ENCODE data around the gene MDN1. TPM values are rescaled to one million over a fixed set of nuclear protein-coding genes. Genes with fewer than 3 reads are reported as not detected.

Gene MDN1
- total RNA-seq, 1 experiment from 2014 or later, result 53.6 TPM

DNA sequence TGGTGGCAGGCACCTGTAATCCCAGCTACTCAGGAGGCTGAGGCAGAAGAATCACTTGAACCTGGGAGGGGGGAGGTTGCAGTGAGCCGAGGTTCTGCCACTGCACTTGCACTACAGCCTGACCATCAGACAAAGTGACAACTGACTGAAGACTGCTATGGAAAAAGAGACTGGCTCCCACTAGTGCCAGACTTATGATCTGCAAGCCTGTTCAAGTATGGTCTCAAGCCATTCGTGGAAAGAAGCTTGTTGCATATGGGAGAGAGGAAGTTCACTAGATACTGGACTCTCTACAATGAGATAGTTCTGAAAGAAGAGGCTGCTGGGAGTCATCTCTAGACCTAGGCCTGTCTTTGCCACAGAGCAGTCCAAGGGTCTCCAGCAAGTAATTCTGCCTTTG lies 26.7 kb downstream of the MDN1 start:
- Histone ChIP-seq H3K9me2 (ENCODE audit: insufficient read depth) (no peaks in the 10 kb centered on the region), H3K9me3 (ENCODE audit: control insufficient read depth in 1 of 2, insufficient read depth in 1 of 2, low read depth in 1 of 2, low read length in 2 of 2) (no peaks in the 10 kb centered on the region), H3K9ac (ENCODE audit: low read length) (no peak overlapping the region), H3K4me3 (replicated peaks in 1 of 2; ENCODE audit: low read depth in 1 of 2, low read length in 2 of 2) (no peak overlapping the region), H4K20me1 (ENCODE audit: insufficient read depth) (no peaks in the 10 kb centered on the region), H3K79me2 (ENCODE audit: insufficient read depth, low read length) (peaks cover 74% of the 10 kb centered on the region), H3K27me3 (ENCODE audit: insufficient read depth, low read length) (no peaks in the 10 kb centered on the region), H3K4me1 (ENCODE audit: control insufficient read depth in 1 of 2, insufficient read depth in 2 of 2, low read length in 2 of 2) (no peaks in the 10 kb centered on the region), H3K36me3 (ENCODE audit: control insufficient read depth in 1 of 2, insufficient read depth in 2 of 2, low read length in 2 of 2) (peaks cover 23 to 39% of the 10 kb centered on the region in 2 experiments), H3K4me2 (ENCODE audit: low read length) (no peak overlapping the region), H3K27ac (ENCODE audit: low read depth, low read length) (no peak overlapping the region), H2AFZ (ENCODE audit: low read depth, low read length, poor library complexity, severe bottlenecking) (no peak overlapping the region)
- intact Hi-C loops (cut with micrococcal nuclease), result loop anchor here (10.0 kb wide), 1 partner anchor 358 kb away; the partner anchor contains the start of gene ANKRD6
- ChIA-PET RAD21 (ENCODE audit: low non-redundant PET in 1 of 2, low total read pairs in 2 of 2, uncharacterized antibody in 2 of 2, unreplicated experiment in 2 of 2) (no interaction called here), POLR2A (no interaction called here), CTCF (interaction anchor here (0.6 to 1.5 kb wide), 5 partner anchors 10 to 421 kb away, joined by 3 to 8 read pairs (median 4); no protein-coding TSS in a partner anchor)
- ATAC-seq (peak; percentile 96), DNase-seq (ENCODE audit: low read depth, low spot score) (peak; percentile 8)
- TF ChIP-seq, protein P1, sequence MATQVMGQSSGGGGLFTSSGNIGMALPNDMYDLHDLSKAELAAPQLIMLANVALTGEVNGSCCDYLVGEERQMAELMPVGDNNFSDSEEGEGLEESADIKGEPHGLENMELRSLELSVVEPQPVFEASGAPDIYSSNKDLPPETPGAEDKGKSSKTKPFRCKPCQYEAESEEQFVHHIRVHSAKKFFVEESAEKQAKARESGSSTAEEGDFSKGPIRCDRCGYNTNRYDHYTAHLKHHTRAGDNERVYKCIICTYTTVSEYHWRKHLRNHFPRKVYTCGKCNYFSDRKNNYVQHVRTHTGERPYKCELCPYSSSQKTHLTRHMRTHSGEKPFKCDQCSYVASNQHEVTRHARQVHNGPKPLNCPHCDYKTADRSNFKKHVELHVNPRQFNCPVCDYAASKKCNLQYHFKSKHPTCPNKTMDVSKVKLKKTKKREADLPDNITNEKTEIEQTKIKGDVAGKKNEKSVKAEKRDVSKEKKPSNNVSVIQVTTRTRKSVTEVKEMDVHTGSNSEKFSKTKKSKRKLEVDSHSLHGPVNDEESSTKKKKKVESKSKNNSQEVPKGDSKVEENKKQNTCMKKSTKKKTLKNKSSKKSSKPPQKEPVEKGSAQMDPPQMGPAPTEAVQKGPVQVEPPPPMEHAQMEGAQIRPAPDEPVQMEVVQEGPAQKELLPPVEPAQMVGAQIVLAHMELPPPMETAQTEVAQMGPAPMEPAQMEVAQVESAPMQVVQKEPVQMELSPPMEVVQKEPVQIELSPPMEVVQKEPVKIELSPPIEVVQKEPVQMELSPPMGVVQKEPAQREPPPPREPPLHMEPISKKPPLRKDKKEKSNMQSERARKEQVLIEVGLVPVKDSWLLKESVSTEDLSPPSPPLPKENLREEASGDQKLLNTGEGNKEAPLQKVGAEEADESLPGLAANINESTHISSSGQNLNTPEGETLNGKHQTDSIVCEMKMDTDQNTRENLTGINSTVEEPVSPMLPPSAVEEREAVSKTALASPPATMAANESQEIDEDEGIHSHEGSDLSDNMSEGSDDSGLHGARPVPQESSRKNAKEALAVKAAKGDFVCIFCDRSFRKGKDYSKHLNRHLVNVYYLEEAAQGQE (IDR thresholded peaks at IDR 0.05; ENCODE audit: low read depth), result no peak
- TF ChIP-seq, protein P2, sequence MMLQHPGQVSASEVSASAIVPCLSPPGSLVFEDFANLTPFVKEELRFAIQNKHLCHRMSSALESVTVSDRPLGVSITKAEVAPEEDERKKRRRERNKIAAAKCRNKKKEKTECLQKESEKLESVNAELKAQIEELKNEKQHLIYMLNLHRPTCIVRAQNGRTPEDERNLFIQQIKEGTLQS (IDR thresholded peaks at IDR 0.05), result no peak
- TF ChIP-seq, protein P3, sequence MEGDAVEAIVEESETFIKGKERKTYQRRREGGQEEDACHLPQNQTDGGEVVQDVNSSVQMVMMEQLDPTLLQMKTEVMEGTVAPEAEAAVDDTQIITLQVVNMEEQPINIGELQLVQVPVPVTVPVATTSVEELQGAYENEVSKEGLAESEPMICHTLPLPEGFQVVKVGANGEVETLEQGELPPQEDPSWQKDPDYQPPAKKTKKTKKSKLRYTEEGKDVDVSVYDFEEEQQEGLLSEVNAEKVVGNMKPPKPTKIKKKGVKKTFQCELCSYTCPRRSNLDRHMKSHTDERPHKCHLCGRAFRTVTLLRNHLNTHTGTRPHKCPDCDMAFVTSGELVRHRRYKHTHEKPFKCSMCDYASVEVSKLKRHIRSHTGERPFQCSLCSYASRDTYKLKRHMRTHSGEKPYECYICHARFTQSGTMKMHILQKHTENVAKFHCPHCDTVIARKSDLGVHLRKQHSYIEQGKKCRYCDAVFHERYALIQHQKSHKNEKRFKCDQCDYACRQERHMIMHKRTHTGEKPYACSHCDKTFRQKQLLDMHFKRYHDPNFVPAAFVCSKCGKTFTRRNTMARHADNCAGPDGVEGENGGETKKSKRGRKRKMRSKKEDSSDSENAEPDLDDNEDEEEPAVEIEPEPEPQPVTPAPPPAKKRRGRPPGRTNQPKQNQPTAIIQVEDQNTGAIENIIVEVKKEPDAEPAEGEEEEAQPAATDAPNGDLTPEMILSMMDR (IDR thresholded peaks at IDR 0.05 in 2 of 3, conservative IDR thresholded peaks at IDR 0.05 in 1 of 3; ENCODE audit: borderline replicate concordance in 1 of 3, insufficient read depth in 1 of 3, low read depth in 2 of 3, low read length in 2 of 3), result peak in 2 of 3 experiments; percentile 59 to 78; a peak in 5 of 6 replicates
- peak; percentile 29; the same call in 1 of the 2 replicates for TF ChIP-seq RAD21 (IDR thresholded peaks at IDR 0.05; ENCODE audit: low read depth)
- TF ChIP-seq FOSL1 (IDR thresholded peaks at IDR 0.05; ENCODE audit: low read depth), result no peak
- TF ChIP-seq EGR1 (IDR thresholded peaks at IDR 0.05; ENCODE audit: low read depth), result no peak
- no peak for TF ChIP-seq ZNF274 (IDR thresholded peaks at IDR 0.05; ENCODE audit: low read depth, low read length)
- BruUV-seq (replicated peaks), result no TSS peak
